T follicular helper cell (primary cell): Measurements from ENCODE around the gene ECSCR.
"Not testable (repeated sequence)": the region's sequence is repeated elsewhere in the genome, so short reads cannot be mapped to it uniquely, and the experiment has no call there.

Experiments
- DNase-seq: peaks from one replicate; pipeline ENCODE4 v3.0.0-alpha.2; 2020; ENCODE audit warnings: low read depth

Gene ECSCR

GRCh38 chr5:139446956-139447779, 15.4 kb downstream of the ECSCR start:
- DNase-seq = no peak

GRCh38 chr5:139445325-139446170, 17.0 kb downstream of the ECSCR start:
- DNase-seq = no peak

GRCh38 chr5:139443831-139444453, 18.6 kb downstream of the ECSCR start:
- DNase-seq = peak; percentile 31

GRCh38 chr5:139440416-139440815, 22.1 kb downstream of the ECSCR start:
- DNase-seq = not testable (repeated sequence)

GRCh38 chr5:139439013-139439903, 23.3 kb downstream of the ECSCR start, which contains the start of gene DNAJC18:
TSS of gene DNAJC18 (minus strand) at chr5:139439525. CDS start at chr5:139439445, 80 bp downstream.
- peak; percentile 86 for DNase-seq

GRCh38 chr5:139438707-139439012, 23.9 kb downstream of the ECSCR start:
- no peak for DNase-seq

GRCh38 chr5:139435676-139436075, 26.9 kb downstream of the ECSCR start:
- no peak for DNase-seq

GRCh38 chr5:139431706-139432105, 30.8 kb downstream of the ECSCR start:
- no peak for DNase-seq

- DNase-seq = no peak
Measured at GRCh38 chr5:139430015-139430414, 32.5 kb downstream of the ECSCR start.

GRCh38 chr5:139426203-139426885, 36.2 kb downstream of the ECSCR start:
- no peak for DNase-seq

GRCh38 chr5:139425497-139425896, 37.0 kb downstream of the ECSCR start:
- DNase-seq = no peak

- DNase-seq = peak; percentile 41
Measured at GRCh38 chr5:139422307-139422893, 40.1 kb downstream of the ECSCR start.

GRCh38 chr5:139419226-139420192, 43.0 kb downstream of the ECSCR start:
- no peak for DNase-seq

GRCh38 chr5:139418793-139419192, 43.8 kb downstream of the ECSCR start:
- DNase-seq = no peak

- DNase-seq = no peak
Measured at GRCh38 chr5:139417214-139417613, 45.3 kb downstream of the ECSCR start.

GRCh38 chr5:139416651-139417050, 45.9 kb downstream of the ECSCR start:
- DNase-seq = no peak

- no peak for DNase-seq
Measured at GRCh38 chr5:139415869-139416268, 46.7 kb downstream of the ECSCR start.

GRCh38 chr5:139415221-139415861, 47.2 kb downstream of the ECSCR start:
- DNase-seq = no peak
